HEK293 (cell line): ENCODE results near the gene ADNP.

ENCODE experiments used
- CTCF ChIP-seq: fragments of 450-650 bp; formaldehyde crosslinking; IDR thresholded peaks from 2 replicates; pipeline ENCODE4 v1.5.1; 2016; ENCODE audit warnings: missing biosample characterization, missing genetic modification characterization
- ZBTB21 ChIP-seq: fragments of 450-650 bp; formaldehyde crosslinking; IDR thresholded peaks from 2 replicates; pipeline ENCODE4 v1.5.1; 2017; ENCODE audit warnings: missing biosample characterization, missing genetic modification characterization
- ZNF221 ChIP-seq: fragments of 450-650 bp; formaldehyde crosslinking; IDR thresholded peaks from 2 replicates; pipeline ENCODE4 v1.5.1; 2017; ENCODE audit warnings: missing biosample characterization, missing genetic modification characterization, borderline replicate concordance
- ZNF514 ChIP-seq: fragments of 450-650 bp; formaldehyde crosslinking; IDR thresholded peaks from 2 replicates; pipeline ENCODE4 v1.5.1; 2016; ENCODE audit warnings: missing biosample characterization, missing genetic modification characterization
- TF ChIP-seq, protein P1 (sequence below): fragments of 450-650 bp; formaldehyde crosslinking; IDR thresholded peaks from 2 replicates; pipeline ENCODE4 v1.5.1; 2016; ENCODE audit warnings: missing biosample characterization, missing genetic modification characterization

DNA sequence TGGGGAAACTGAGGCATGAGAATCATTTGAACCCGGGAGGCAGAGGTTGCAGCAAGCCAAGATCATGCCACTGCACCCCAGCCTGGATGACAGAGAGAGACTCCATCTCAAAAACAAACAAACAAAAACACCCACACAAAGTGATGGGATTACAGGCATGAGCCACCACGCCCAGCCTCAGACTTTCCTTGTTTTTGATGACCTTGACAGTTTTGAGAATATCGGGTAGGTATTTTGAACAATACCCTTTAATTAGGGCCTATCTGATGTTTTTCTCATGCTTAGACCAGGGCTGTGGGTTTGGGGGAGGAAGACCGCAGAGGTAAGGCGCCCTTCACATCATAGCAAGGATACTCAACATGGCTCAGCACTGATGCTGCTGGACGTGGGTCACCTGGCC, 63.4 kb downstream of the ADNP start:
- TF ChIP-seq ZNF514 (tag by site-specific recombination) (no peak), ZNF221 (tag by site-specific recombination) (no peak), CTCF (tag by site-specific recombination) (no peak), ZBTB21 (tag by site-specific recombination) (no peak)
- TF ChIP-seq, protein P1, sequence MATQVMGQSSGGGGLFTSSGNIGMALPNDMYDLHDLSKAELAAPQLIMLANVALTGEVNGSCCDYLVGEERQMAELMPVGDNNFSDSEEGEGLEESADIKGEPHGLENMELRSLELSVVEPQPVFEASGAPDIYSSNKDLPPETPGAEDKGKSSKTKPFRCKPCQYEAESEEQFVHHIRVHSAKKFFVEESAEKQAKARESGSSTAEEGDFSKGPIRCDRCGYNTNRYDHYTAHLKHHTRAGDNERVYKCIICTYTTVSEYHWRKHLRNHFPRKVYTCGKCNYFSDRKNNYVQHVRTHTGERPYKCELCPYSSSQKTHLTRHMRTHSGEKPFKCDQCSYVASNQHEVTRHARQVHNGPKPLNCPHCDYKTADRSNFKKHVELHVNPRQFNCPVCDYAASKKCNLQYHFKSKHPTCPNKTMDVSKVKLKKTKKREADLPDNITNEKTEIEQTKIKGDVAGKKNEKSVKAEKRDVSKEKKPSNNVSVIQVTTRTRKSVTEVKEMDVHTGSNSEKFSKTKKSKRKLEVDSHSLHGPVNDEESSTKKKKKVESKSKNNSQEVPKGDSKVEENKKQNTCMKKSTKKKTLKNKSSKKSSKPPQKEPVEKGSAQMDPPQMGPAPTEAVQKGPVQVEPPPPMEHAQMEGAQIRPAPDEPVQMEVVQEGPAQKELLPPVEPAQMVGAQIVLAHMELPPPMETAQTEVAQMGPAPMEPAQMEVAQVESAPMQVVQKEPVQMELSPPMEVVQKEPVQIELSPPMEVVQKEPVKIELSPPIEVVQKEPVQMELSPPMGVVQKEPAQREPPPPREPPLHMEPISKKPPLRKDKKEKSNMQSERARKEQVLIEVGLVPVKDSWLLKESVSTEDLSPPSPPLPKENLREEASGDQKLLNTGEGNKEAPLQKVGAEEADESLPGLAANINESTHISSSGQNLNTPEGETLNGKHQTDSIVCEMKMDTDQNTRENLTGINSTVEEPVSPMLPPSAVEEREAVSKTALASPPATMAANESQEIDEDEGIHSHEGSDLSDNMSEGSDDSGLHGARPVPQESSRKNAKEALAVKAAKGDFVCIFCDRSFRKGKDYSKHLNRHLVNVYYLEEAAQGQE (tag by site-specific recombination) = no peak
